Skeletal muscle tissue (tissue), 4 donors: ENCODE results near the gene C19orf12. TPM values are rescaled to one million over a fixed set of nuclear protein-coding genes. Genes with fewer than 3 reads are reported as not detected.
A peak's percentile ranks its signal among the peaks of the same experiment; 100 is the strongest.
"Not testable (repeated sequence)": the region's sequence is repeated elsewhere in the genome, so short reads cannot be mapped to it uniquely, and the experiment has no call there.

Experiments used
- H3K27ac ChIP-seq: one replicate; pipeline ENCODE4 v1.7.0; 2013; ENCODE audit warnings: mild to moderate bottlenecking, low read depth, low read length, inconsistent platforms
- H3K27me3 ChIP-seq, 3 donors: one replicate each; pipeline ENCODE4 v1.7.0; 2013; ENCODE audit warnings: low read length in 3 of 3; ENCODE audit not compliant: control insufficient read depth in 3 of 3, insufficient read depth in 3 of 3
- H3K36me3 ChIP-seq, 3 donors: one replicate each; pipeline ENCODE4 v1.7.0; 2013; ENCODE audit warnings: low read length in 3 of 3; ENCODE audit not compliant: control insufficient read depth in 3 of 3, insufficient read depth in 3 of 3
- H3K4me1 ChIP-seq, 3 donors: one replicate each; pipeline ENCODE4 v1.7.0; 2013; ENCODE audit warnings: low read length in 3 of 3, mild to moderate bottlenecking in 3 of 3; ENCODE audit not compliant: control insufficient read depth in 3 of 3, insufficient read depth in 3 of 3
- H3K4me3 ChIP-seq, 3 donors: one replicate each; pipeline ENCODE4 v1.7.0; 2013; ENCODE audit warnings: low read length in 3 of 3
- H3K9ac ChIP-seq, 3 donors: one replicate each; pipeline ENCODE4 v1.7.0; 2013; ENCODE audit warnings: low read length in 3 of 3, mild to moderate bottlenecking in 3 of 3, moderate library complexity in 2 of 3, low read depth in 1 of 3
- H3K9me3 ChIP-seq, 3 donors: one replicate each; pipeline ENCODE4 v1.7.0; 2013; ENCODE audit warnings: low read length in 3 of 3; ENCODE audit not compliant: control insufficient read depth in 3 of 3
- total RNA-seq: library from RNA; depleted of rRNA; stranded (reverse); fragments of >200 nt; gene quantifications from one replicate; pipeline ENCODE4 v1.2.3, GENCODE V29; 2014
- donor health status: Osteomylitis.

Gene C19orf12
- total RNA-seq, 1 donor from 2014 or later = 17.2 TPM

- Histone ChIP-seq H3K36me3 (peaks cover 0 to 6% (median 0%) of the 10 kb centered on the region in 3 donors), H3K27me3 (no peaks in the 10 kb centered on the region), H3K4me1 (peaks cover 30 to 58% (median 40%) of the 10 kb centered on the region in 3 donors), H3K4me3 (no peak overlapping the region), H3K9me3 (no peaks in the 10 kb centered on the region), H3K27ac (no peak overlapping the region), H3K9ac (peak overlapping the region in 2 of 3 donors; percentile 3 to 75)
Observed at GRCh38 chr19:29712744-29713516, 2.1 kb downstream of the C19orf12 start.

DNA sequence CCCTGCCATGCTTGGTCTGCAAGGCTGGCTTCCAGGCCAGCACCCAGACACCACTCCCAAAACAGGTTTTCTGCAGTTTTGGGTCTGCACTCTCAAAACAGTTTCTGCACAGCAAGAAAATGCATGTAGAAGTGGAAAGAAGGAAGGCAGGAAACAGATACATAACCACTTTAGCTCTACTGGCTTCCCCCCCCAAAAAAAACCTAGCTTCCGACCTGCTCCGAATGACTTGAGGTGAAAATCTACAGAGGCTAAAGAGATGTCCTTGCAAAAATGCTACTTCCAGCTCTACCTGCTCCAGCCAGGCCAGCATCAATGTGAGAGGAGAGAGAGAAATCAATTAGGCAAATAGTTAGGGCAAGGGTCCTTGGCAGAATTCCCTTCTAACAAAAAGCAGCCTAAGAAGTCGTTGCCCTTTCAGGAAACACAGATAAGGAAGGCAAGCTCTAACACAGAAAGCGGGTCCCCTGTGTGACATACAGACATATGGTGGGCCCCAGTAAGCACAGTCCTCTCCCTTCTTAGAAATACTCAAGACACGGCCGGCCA lies 3.4 kb downstream of the C19orf12 start:
- H3K27me3 ChIP-seq = no peaks in the 10 kb centered on the region
- H3K27ac ChIP-seq = no peak overlapping the region
- no peak overlapping the region for H3K9ac ChIP-seq
- peaks cover 4 to 11% (median 6%) of the 10 kb centered on the region in 3 donors for H3K36me3 ChIP-seq
- H3K4me3 ChIP-seq = no peak overlapping the region
- no peaks in the 10 kb centered on the region for H3K9me3 ChIP-seq
- peaks cover 28 to 58% (median 51%) of the 10 kb centered on the region in 3 donors for H3K4me1 ChIP-seq

GRCh38 chr19:29709440-29709798 lies 5.6 kb downstream of the C19orf12 start:
- H3K27ac ChIP-seq, H3K9me3 ChIP-seq, H3K27me3 ChIP-seq, H3K4me3 ChIP-seq: not testable (repeated sequence)
- Histone ChIP-seq H3K4me1 (peaks cover 25 to 52% (median 50%) of the 10 kb centered on the region in 3 donors), H3K9ac (peak overlapping the region in 2 of 3 donors; percentile 40 to 76), H3K36me3 (peaks cover 9 to 22% (median 19%) of the 10 kb centered on the region in 3 donors)

GRCh38 chr19:29708554-29709439 lies 6.3 kb downstream of the C19orf12 start:
- H3K4me3 ChIP-seq = peak overlapping the region in 1 of 3 donors; percentile 66
- H3K9ac ChIP-seq = peak overlapping the region; percentile 22 to 76 (median 40)
- no peaks in the 10 kb centered on the region for H3K9me3 ChIP-seq
- H3K4me1 ChIP-seq = peaks cover 25 to 50% (median 46%) of the 10 kb centered on the region in 3 donors
- H3K27ac ChIP-seq = peak overlapping the region; percentile 14
- no peaks in the 10 kb centered on the region for H3K27me3 ChIP-seq
- H3K36me3 ChIP-seq = peaks cover 9 to 24% (median 22%) of the 10 kb centered on the region in 3 donors

DNA sequence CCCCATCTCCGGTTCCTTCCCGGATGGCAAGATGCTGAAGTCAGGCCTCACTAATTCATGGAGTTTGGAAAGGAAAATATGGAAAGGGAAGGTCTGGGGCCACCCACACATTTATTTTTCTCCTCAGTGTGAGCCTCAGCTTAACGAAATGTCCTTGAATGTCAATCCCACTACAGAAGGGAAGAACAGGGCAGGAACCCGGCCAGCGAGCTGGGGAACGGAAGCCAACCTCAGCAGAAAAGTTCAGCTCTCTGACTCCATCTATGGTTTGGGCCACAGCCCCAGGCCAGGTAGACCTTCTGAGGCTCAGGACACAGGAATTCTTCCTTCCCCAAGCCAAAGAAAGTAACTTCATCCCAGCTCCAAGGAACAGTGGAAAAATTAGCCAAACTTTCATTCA lies 8.4 kb downstream of the C19orf12 start:
- Histone ChIP-seq H3K27ac (no peak overlapping the region), H3K9me3 (no peaks in the 10 kb centered on the region), H3K9ac (peak overlapping the region in 1 of 3 donors; percentile 43), H3K36me3 (peaks cover 15 to 29% (median 20%) of the 10 kb centered on the region in 3 donors), H3K4me3 (no peak overlapping the region), H3K4me1 (peaks cover 19 to 46% (median 40%) of the 10 kb centered on the region in 3 donors), H3K27me3 (no peaks in the 10 kb centered on the region)

DNA sequence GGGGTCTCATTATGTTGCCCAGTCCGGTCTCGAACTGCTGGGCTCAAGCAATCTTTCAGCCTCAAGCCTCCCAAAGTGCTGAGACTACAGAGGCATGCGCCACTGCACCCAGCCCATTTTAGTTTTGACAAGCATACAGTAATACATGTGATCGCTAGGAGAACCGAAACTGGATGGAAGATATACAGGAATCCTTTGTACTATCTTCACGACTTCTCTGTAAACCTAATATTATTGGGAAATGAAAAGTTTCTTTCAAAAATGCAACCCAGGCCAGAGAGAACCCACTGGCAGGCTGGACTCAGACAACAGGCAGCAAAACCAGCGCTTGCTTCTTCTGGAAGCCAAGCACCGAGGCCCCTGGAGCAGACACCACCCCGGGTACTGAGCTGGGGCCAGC lies 9.4 kb downstream of the C19orf12 start:
- Histone ChIP-seq H3K9me3 (no peaks in the 10 kb centered on the region), H3K4me1 (peaks cover 18 to 46% (median 40%) of the 10 kb centered on the region in 3 donors), H3K4me3 (no peak overlapping the region), H3K9ac (no peak overlapping the region), H3K27me3 (no peaks in the 10 kb centered on the region), H3K27ac (no peak overlapping the region), H3K36me3 (peaks cover 15 to 29% (median 17%) of the 10 kb centered on the region in 3 donors)

DNA sequence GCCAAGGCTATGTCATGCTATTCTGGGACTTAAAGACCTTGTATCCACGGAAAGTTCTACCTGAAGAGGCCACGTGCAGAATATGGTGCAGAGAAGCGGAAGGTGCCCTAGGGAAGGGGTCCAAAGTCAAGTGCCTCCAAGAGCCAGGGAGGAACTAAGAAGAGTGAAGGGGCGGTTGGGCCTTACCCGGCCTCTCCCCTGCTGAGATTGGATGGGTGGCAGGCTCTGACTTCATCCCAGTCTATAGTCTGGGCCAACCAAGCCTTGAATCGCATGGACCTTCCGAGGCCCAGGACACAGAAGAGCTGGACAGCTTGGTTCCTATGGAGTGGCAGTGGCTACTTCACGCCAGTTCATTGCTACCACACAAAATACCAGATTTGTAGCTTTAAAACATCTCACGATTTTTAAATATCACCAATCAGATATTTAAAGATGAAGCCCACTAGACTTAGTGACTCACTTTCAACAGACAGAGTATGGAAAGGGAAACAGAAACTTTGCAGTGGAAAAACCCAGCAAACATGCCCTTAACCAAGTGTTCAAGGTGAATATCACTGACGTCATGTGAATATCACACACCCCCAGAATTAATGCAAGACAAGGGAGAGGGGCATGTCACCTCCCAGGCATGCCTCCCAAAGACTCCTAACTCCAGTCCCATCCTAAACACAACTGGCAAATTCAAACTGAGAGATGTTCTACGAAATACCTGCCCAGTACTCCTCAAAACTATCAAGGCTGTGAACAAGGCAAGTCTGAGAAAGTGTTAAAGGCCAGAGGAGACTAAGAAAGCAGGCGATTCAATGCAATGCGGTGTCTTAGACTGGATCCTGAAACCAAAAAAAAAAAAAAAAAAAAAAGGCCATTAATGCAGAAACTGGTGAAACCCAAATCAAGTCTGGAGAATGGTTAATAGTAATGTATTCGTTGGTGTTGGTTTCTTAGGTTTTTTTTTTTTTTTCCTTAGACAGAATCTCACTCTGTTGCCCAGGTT lies 10.2 kb downstream of the C19orf12 start:
- peaks cover 18 to 44% (median 35%) of the 10 kb centered on the region in 3 donors for H3K4me1 ChIP-seq
- H3K9me3 ChIP-seq = no peaks in the 10 kb centered on the region
- H3K27me3 ChIP-seq = no peaks in the 10 kb centered on the region
- no peak overlapping the region for H3K27ac ChIP-seq
- H3K9ac ChIP-seq = no peak overlapping the region
- H3K36me3 ChIP-seq = peaks cover 15 to 29% (median 17%) of the 10 kb centered on the region in 3 donors
- H3K4me3 ChIP-seq = no peak overlapping the region

- Histone ChIP-seq H3K27ac (peak overlapping the region; percentile 46), H3K4me1 (peaks cover 9 to 29% (median 22%) of the 10 kb centered on the region in 3 donors), H3K36me3 (peaks cover 15 to 29% (median 17%) of the 10 kb centered on the region in 3 donors), H3K4me3 (no peak overlapping the region), H3K27me3 (no peaks in the 10 kb centered on the region), H3K9ac (peak overlapping the region in 1 of 3 donors; percentile 54), H3K9me3 (no peaks in the 10 kb centered on the region)
Observed at GRCh38 chr19:29702963-29703320, 12.1 kb downstream of the C19orf12 start.
